Uterus (tissue), 2 donors: ENCODE measurements around the gene ACE.

Experiments used
- CTCF ChIP-seq, 4 experiments: fragments of 200-600 bp in 2 of 4; fragments of 450-650 bp in 2 of 4; sonication (generic) in 2 of 4; IDR thresholded peaks; one replicate each; pipeline ENCODE4 v1.5.1; 2016 to 2019; ENCODE audit warnings: antibody characterized with exemption in 4 of 4, mild to moderate bottlenecking in 2 of 4, moderate library complexity in 1 of 4
- POLR2A ChIP-seq, 2 donors: fragments of 450-650 bp; IDR thresholded peaks; one replicate each; pipeline ENCODE4 v1.6.1; 2016; ENCODE audit warnings: antibody characterized with exemption in 2 of 2, mild to moderate bottlenecking in 1 of 2, moderate library complexity in 1 of 2

- TF ChIP-seq POLR2A (IDR thresholded peaks at IDR 0.05), result no peak
- TF ChIP-seq CTCF (IDR thresholded peaks at IDR 0.05), result no peak
Observed at GRCh38 chr17:63503341-63503705, 26.5 kb downstream of the ACE start.
